ENCODE data around the gene PRRT2.
"Not testable (repeated sequence)": the region's sequence is repeated elsewhere in the genome, so short reads cannot be mapped to it uniquely, and the experiment has no call there.

The PRRT2 gene

DNA sequence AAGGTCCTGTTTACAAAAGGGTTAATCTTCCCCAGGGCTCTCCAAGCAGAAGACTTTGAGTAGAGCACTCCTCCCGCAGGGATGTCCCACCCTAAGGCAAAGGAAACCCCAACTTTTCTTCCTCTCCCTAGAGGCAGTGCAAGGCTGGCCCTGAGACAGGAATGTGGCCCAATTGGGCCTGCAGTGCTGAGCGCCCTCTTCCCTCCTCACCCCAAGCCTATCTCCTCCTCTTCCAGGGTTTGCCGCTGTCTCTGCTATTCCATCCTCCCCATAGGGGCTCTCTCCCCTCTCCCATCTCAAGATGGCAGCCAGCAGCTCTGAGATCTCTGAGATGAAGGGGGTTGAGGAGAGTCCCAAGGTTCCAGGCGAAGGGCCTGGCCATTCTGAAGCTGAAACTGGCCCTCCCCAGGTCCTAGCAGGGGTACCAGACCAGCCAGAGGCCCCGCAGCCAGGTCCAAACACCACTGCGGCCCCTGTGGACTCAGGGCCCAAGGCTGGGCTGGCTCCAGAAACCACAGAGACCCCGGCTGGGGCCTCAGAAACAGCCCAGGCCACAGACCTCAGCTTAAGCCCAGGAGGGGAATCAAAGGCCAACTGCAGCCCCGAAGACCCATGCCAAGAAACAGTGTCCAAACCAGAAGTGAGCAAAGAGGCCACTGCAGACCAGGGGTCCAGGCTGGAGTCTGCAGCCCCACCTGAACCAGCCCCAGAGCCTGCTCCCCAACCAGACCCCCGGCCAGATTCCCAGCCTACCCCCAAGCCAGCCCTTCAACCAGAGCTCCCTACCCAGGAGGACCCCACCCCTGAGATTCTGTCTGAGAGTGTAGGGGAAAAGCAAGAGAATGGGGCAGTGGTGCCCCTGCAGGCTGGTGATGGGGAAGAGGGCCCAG, 1.0 kb downstream of the PRRT2 start:
- no peak for DNase-seq (ENCODE audit: low spot score)

DNA sequence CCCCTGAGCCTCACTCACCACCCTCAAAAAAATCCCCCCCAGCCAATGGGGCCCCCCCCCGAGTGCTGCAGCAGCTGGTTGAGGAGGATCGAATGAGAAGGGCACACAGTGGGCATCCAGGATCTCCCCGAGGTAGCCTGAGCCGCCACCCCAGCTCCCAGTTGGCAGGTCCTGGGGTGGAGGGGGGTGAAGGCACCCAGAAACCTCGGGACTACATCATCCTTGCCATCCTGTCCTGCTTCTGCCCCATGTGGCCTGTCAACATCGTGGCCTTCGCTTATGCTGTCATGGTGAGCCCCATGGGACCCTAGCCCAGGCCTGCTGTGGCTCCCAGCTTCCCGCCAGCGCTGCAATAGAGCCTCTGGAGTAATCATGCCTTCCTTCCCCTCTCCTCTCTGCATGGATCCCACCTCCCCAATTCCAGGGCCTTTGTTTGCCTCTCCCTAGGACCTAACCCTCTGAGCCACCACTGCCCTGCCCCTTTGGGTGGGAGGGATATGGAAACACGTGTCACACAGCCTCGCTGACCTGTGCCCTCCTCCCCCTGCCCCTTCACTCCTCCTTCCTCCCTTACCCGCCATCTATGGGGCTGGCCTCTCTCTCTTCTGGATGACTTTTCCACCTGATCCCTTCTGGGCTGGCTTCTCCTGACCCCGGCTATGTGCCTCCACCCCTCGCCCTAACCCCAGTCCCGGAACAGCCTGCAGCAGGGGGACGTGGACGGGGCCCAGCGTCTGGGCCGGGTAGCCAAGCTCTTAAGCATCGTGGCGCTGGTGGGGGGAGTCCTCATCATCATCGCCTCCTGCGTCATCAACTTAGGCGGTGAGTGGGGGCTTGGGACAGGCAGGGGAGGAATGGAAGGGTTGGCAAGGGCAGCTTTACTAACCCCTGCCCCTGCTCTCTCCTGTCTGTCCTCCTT, 1.9 kb downstream of the PRRT2 start:
- DNase-seq (ENCODE audit: low spot score), result no peak

DNA sequence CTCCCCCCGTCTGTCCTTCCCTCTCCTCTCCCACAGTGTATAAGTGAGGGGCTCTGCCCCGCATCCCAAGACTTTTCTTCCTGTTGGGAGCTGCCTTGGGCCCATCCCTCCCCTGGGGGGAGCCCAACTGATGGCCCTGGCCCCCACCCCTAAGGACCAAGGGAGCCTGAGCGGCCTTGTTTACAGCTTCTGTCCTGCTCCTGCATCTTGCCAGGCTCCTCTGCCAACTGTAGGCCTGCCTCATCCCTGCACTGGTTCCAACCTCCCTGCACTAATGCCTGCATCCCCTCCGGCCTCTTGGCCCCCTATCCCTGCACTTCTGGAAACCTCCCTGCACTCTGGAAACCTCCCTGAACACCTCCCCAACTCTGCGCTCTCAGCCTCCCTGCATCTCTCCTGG, 2.6 kb downstream of the PRRT2 start:
- DNase-seq (ENCODE audit: low spot score), result no peak

DNA sequence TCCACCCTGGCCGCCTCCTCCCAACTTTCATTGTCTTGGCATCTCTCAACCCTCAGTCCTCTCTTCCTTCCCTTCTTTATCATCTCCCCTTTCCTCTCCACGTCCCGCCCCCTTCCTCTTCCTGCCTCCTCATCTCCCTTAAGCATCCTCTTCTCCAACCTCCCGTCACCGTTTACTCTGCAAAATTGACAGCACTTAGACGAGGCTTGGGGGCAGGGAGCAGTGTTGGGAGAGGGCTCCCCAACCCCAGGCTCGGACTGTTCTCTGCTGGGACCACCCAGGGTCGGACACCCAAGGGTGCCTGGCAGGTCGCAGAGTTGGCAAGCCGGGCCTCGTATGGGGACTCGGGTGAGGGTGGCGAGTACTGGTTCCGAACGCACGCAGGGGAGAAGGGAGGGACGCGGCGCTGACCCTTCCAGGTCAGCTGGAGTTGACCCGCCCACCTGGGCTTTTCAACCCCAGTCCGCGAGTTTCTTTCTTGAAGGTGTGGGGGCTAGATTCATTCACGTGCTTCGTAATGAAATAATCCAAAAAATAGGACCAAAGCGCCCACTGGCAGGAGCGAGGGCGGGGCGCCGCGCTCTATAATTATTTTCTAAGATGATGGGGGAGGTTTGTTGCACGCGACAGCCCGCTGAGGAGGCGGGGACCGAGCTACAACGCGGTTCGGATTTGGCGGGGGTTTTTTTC, 3.2 kb downstream of the PRRT2 start:
- no peak for DNase-seq (ENCODE audit: low spot score)

DNA sequence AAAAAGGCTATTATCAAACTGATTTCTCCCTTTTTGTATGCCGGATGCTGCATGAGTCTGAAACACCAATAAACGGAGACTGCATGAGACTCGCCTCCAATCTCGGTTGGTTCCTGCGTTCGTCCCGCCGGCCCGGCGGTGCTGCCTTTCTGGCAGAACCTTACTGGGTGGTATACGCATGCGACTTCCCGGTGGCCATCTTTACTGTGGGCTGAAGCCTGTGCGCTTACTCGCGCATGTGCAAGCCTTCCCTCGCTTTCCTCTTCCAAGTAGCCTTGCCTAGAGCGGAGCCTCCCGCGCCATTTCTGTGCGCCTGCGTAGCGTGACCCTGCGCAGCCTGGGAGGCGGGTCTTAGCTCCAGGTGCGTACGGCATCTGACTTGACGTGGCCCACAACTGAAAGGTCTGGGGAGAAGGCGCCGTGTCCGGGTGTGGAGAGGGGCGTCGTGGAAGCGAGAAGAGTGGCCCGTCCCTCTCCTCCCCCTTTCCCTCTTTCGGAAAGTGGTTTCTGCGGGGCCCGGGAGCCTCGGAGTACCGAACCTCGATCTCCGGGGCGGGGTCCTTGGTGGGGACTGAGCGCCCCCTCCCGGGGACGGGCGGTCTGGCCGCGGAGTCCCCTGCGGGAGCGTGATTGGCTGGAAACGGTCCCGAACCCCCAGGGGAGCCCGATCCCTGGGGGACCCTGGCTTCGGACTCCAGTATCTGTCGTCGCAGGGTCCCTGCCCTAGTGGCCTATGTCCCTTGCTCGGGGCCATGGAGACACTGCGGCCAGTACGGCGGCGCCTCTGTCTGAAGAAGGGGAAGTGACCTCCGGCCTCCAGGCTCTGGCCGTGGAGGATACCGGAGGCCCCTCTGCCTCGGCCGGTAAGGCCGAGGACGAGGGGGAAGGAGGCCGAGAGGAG, 4.0 kb downstream of the PRRT2 start, which contains the start of gene PAGR1:
PAGR1 (plus strand) TSS at position 360 of the 901 bp plus-strand sequence; CDS start at position 734, 374 bp downstream.
- peak; percentile 94 for DNase-seq (ENCODE audit: low spot score)

DNA sequence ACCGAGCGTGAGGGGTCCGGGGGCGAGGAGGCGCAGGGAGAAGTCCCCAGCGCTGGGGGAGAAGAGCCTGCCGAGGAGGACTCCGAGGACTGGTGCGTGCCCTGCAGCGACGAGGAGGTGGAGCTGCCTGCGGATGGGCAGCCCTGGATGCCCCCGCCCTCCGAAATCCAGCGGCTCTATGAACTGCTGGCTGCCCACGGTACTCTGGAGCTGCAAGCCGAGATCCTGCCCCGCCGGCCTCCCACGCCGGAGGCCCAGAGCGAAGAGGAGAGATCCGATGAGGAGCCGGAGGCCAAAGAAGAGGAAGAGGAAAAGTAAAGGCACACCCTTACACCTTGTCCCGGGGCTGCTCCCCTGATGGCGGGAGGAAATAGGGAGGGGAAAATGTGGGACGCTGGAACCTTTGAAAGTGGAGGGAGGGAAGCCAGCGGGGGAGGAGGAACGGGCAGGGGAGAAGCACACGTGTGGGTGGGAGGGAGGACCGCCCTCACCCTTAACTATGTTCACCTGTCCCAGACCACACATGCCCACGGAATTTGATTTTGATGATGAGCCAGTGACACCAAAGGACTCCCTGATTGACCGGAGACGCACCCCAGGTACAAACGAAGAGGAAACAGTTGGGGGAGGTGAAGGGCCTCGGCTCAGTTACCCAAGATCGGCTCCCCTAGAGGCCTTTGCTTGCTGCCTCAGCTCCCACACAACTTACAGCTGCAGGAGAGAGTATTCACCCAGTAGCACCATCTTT, 4.9 kb downstream of the PRRT2 start:
- DNase-seq (ENCODE audit: low spot score), result peak; percentile 65

DNA sequence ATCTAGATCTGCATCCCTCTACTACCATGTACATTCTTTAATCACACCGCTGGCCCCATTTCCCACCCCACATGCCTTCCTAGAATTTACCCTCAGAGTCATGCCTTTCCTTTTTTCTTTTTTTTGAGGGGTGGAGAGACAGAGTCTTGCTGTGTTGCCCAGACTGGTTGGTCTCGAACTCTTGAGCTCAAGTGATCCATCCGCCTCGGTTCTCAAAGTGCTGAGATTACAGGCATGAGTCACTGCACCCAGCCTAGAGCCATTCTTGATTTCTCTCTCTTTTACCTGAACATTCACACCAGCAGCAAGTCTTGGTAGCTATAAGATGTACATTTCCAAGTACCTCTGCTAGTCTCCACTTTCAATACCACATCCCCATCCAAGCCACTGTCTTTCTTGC, 6.1 kb downstream of the PRRT2 start:
- no peak for DNase-seq (ENCODE audit: low spot score)

DNA sequence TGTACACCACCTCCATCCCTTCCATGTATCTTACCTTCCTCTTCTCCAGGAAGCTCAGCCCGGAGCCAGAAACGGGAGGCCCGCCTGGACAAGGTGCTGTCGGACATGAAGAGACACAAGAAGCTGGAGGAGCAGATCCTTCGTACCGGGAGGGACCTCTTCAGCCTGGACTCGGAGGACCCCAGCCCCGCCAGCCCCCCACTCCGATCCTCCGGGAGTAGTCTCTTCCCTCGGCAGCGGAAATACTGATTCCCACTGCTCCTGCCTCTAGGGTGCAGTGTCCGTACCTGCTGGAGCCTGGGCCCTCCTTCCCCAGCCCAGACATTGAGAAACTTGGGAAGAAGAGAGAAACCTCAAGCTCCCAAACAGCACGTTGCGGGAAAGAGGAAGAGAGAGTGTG, 7.5 kb downstream of the PRRT2 start:
- DNase-seq (ENCODE audit: low spot score), result no peak

DNA sequence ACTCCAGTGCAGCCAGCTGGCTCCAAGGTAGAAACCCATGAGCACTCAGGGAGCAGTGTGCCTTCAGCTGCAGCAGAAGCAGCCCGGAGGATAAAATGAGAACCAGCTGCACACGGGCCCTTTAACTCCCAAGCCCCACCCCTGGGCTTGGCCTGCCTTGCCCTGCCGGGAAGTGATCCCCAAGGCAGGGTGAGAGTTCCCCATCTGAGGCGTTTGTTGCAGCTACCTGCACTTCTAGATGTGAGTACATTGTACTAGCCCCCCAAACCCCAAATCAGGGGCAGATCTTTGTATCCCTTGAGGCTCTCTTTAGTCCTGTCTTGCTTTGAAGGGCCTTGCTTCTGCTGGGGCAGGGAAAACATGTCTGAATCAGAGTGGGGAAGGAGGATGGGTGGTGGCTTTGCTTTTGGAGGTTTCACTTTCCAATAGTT, 8.3 kb downstream of the PRRT2 start, which contains the start of gene MVP:
MVP (plus strand) TSS at position 192 of the 431 bp plus-strand sequence. CDS start 10,088 bp downstream, outside the sequence.
- no peak for DNase-seq (ENCODE audit: low spot score)

DNA sequence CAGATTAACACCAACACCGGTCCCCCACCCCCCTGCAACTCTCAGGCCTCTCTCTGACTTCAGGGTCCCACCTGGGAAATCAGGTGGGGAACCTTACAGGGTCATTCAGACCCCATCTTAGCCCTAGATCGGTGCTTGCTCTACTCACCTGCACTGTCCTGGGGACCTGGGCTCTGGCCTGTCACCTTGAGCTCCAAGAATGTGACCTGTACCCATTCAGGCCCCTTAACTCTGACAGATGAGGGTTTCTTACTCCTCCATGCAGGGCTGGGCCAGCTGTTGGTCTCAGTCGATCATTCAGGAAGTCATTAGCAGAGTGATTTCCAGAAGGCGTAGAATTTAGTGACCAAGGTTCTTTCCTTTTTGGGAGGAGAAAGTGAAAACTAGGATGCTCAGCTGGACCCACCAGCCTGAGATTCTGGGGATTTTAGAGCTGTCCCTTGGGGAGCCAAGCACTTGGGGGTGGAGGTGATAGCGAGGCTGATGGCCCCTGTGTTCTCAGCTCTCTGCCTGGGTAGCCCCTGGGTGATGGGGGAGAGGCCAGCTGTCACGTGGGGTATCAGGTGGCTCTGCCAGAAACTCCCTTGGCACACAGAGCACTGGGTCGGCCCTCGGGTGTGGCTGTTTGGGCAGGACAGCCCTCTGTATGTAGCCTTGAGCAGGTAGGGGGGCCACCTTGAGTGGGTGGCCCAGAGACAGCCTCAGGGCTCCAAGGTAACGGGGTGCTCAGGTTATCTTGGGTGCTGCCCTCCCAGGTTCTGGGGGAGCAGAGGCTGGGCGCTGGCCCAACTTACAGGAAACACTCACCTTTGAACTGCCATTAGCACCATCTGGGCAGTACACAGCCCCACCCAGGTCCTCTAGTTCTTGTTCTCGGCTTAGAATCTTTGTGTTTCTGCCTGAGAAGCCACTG, 9.0 kb downstream of the PRRT2 start:
- DNase-seq (ENCODE audit: low spot score), result no peak

DNA sequence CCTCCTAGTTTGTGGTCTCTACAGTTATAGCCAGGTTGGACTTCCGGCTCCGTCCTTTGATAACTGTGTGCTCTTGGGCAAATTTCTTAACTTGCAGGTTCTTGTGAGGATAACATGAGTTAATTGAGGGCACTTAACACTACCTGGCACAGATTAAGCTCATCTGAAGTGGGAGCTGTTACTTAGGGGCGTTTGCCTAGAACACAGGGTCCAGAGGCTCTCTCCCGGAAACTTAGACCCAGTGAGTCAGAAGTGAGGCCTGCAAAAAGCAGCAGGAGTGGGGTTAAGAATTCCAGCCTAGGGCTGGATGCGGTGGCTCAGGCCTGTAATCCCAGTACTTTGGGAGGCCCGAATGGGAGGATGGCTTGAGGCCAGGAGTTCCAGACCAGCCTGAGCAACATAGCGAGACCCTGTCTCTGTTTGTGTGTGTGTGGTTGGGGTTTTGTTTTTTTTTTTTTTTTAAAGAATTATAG, 9.7 kb downstream of the PRRT2 start:
- no peak for DNase-seq (ENCODE audit: low spot score)

DNA sequence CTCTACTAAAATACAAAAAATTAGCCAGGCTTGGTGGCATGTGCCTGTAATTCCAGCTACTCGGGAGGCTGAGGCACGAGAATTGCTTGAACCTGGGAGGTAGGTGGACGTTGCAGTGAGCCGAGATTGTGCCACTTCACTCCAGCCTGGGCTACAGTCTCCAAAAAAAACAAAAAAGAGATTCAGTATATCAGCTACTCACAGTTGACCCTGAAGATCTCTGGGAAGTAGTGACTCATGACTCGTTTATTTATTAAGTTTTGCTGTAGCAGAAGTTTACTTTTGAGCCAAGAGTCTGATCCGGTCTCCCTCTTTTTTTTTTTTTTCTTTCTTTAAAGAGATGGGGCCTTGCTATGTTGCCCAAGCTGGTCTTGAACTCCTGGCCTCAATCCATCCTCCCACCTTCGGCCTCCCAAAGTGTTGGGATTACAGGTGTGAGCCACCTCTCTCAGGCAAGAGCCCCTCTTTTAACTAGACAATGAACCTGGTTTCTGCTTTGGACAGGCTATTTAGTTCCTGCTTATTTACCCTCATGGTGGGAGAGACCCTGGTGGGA, 12.7 kb downstream of the PRRT2 start:
- no peak for DNase-seq (ENCODE audit: low spot score)

DNA sequence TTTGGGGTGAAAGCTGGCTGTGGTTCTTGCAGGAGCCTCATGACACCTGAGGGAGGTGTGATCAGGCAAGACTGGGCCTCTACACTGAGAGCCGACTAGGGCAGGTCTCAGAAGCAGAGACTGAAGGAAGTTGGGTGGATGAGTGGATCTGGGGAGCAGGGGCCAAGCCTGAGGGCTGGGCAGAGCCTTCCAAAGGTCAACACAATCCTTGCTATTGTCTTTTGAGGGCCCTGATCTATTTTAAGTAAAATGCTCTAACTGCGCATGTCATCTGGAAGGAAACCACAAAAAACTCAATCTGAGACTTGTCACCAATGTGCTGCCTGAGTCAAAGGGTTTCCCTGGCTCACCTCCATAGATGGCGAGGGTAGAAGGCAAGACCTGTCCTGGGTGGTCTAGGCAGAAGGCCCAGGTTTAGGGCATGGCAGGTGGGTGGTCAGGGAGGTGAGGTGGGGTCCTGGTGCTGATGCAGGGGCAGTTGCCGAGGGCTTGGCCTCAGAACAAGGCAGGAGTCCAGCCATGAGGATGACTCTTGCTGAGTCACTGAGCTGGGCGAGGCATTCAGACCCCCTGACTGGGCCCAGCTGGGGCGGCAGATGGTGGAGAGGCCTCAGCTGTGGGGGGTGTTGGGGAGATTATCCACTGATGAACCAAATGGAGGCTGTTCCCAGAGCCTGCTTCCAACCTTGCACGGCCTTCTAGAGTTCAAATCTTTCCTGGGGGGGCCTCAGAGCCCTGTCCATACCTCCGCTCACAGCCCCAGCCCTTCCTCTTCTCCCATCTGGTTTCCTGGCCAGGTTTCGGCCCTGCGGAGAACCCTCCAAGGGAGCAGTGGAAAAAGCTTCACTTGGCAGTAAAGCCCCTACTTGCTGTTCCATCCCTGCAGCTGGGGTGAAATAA, 13.4 kb downstream of the PRRT2 start:
- no peak for DNase-seq (ENCODE audit: low spot score)

DNA sequence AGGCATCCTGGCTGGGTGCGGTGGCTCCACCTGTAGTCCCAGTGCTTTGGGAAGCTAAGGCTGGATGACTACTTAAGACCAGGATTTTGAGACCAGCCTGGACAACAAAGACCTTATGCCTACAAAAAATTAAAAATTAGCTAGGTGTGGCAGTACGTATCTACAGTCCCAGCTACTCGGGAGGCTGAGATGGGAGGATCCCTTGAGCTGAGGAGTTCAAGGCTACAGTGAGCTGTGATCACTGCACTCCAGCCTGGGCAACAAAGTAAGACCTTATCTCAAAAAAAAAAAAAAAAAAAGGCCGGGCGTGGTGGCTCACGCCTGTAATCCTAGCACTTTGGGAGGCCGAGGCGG, 14.3 kb downstream of the PRRT2 start:
- no peak for DNase-seq (ENCODE audit: low spot score)

DNA sequence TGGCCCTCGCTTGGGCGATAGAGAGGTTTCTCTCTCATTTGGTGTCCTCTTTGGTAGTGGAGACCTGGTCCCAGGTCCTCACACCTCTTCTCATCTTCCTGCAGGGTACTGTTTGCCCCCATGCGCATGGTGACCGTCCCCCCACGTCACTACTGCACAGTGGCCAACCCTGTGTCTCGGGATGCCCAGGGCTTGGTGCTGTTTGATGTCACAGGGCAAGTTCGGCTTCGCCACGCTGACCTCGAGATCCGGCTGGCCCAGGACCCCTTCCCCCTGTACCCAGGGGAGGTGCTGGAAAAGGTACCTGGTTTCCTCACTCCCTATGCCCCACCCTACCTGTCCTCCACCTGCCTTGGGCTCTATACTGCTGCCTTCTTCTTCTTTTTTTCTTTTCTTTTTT, 18.8 kb downstream of the PRRT2 start:
- DNase-seq (ENCODE audit: low spot score), result no peak

DNA sequence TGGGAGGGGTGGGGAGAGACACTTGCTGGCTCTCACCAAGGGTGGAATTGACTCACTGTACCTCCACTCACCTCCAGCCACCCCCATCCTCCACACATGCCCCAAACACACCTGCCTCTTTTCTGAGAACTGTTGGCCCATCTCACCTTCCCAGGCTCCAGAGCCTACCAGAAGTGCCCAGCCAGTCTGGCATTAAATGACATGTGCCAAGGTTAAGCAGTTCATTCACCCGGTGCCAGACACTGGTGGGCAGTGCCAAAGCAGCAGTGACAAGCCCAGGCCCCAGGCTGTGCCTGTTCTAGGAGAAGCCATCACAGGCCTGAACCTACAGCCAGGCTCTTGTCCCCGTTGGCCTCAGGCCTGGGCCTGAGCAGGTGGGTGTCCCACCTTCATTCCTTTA, 19.5 kb downstream of the PRRT2 start:
- DNase-seq (ENCODE audit: low spot score), result no peak

DNA sequence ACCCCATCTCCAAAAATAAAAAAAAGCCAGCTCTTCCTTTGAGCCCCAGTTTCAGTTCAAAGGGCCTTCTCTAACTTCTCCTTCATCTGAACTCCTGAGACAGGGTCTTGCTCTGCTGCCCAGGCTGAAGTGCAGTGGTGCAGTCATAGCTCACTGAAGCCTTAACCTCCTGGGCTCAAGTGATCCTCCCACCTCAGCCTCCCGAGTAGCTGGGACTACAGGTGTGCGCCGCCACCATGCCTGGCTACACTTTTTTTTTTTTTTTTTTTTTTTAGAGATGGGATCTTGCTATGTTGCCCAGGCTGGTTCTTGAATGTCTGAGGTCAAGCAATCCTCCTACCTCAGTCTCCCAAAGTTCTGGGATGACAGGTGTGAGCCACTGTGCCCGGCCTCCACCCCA, 21.2 kb downstream of the PRRT2 start:
- DNase-seq (ENCODE audit: low spot score), result not testable (repeated sequence)

DNA sequence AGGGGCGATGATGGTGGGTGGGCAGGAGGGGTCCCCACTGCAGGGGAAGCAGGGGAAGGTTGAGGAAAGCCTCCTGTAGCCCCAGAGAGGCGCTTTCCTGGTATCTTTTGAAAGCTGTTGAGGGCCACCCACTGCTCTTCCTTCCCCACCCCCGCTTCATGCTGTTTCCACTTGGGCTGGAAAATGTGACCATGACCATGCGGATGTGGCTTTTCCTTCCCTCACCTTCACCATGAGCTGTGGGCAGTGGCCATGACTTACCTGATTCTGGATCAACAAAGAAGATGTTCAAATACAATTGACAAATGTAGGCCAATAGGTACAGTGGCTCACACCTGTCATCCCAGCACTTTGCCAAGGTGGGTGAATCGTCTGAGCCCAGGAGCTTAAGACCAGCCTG, 22.1 kb downstream of the PRRT2 start:
- DNase-seq (ENCODE audit: low spot score), result no peak
